NCI-H345 treated with DMSO at 0.1 percent for 48 hours (cell line): Measurements from ENCODE around the gene CCDC6.

Experiments used
- DNase-seq: peaks from one replicate; lab custom pipeline; 2025; ENCODE audit not compliant: unreplicated experiment; lab: John Stamatoyannopoulos, UW

The CCDC6 gene

GRCh38 chr10:59852670-59853069 is 53.7 kb downstream of the CCDC6 start:
- DNase-seq: no peak

DNA sequence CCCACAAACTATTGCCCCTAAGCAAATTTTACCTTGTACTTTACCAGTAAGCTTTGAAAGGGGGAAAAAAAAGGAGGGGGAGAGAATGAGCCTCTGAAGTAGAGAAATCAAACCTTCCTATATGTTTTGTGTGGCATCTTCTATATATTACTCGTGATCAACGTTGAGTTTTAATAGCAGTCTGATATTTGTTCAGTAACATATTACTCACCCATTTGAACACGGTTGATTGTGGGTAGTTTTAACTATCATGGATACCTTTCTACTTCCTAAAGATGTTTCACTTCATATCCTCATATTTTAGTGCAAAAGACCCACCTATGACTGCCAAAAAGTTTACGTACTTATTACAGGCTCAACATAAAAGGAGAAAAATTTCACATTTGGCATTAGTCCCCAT is 54.5 kb downstream of the CCDC6 start:
- DNase-seq: no peak

- DNase-seq: no peak
Measured at GRCh38 chr10:59847888-59848287, 58.5 kb downstream of the CCDC6 start.

DNA sequence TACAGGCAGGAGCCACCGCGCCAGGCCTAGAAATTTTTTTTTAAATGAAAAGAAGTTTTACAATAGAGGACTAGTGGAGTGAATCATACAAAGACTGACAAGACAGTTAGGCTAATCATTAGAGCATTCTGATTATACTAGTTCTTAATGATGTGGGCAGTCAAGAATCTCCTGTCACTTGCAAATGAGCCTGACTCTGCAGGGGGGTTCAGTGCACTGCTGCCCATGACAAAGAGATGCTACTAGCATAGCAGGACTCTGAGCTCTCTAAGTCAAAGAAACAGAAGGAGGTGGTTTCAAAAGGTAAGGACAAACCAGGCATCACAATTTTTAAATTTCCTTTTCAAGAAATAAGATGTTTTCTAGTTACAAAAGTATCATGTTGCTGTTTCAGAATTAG is 59.0 kb downstream of the CCDC6 start:
- no peak for DNase-seq

DNA sequence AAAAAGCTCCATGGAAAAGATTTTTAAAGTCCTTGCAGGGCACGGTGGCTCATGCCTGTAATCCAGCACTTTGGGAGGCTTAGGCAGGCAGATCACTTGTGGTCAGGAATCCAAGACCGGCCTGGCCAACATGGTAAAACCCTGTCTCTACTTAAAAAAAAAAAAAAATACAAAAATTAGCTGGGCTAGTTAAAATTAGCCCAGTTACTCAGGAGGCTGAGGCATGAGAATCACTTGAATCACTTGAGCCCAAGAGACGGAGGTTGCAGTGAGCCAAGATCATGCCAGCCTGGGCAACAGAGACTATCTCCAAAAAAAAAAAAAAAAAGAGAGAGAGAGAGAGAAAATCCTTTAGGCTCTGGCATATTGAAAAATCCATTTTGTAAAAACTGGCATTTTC is 61.9 kb downstream of the CCDC6 start:
- no peak for DNase-seq

DNA sequence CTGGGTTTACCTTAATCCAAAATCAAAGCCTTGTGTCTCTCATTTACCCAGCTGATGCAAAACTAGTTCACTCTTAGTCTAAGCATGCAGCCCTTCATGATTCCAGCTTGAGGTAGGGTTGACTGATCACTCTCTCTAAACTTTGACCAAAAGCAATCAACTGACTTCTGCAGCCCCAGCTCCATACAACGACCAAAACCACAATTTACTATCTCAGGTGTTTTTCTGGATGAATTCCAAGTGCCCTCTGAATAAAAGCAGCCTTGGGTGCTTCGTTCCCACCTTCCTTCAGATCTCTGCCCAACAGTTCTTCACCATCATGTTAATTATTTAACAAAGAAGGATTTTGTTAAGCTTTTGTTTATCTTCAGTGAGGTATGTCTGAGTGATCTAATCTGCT is 62.6 kb downstream of the CCDC6 start:
- DNase-seq: no peak

DNA sequence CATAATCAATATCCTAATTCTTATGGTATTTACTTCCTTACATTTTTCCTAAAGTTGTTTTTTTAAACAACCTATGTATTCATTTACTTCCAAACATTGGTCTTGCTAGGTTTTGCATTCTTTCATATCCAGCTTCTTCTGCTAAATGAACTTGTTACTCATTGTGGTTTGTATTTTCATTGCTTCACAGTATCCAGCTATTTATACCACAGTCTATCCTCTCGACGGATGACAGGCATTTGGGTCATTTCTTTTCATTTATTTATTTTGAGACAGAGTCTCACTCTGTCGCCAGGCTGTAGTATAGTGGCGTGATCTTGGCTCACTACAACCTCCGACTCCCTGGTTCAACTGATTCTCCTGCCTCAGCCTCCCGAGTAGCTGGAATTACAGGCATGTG is 66.8 kb downstream of the CCDC6 start:
- DNase-seq: no peak

DNA sequence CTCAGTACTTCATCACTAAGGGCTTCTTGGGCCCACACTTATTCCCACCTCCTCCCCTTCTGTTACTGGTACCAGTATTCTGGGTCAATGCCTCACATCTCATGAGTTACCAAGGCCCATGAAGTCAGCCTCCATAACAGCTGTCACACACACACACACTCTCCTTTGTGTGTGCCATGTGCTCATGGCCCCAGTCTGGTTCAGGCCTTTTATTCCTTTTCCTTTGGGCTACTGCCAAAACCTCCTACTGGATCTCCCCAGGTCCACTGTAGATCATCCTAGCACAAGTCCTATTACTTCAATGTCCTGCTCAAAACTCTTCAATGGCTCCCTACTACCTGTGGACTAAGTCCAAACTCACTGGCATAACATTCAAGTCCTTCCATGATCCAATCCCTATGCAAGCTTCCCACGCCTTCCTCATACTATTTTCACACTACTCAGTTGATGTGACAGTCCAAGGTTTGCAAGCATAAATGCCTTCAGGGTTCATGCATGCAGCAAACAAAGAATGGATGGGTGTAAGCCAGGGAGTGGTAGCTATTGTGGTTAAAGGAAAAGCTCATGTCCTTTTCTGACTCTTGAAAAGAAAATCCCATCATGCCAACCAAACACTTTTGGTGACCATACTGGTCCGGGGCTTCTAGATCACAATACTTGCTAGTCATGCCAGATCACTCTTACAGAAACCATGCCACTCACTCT is 68.1 kb downstream of the CCDC6 start:
- DNase-seq: no peak

- no peak for DNase-seq
Measured at GRCh38 chr10:59833810-59834209, 72.5 kb downstream of the CCDC6 start.

- no peak for DNase-seq
Measured at GRCh38 chr10:59832506-59832905, 73.8 kb downstream of the CCDC6 start.

- no peak for DNase-seq
Measured at GRCh38 chr10:59831658-59832503, 74.5 kb downstream of the CCDC6 start.

DNA sequence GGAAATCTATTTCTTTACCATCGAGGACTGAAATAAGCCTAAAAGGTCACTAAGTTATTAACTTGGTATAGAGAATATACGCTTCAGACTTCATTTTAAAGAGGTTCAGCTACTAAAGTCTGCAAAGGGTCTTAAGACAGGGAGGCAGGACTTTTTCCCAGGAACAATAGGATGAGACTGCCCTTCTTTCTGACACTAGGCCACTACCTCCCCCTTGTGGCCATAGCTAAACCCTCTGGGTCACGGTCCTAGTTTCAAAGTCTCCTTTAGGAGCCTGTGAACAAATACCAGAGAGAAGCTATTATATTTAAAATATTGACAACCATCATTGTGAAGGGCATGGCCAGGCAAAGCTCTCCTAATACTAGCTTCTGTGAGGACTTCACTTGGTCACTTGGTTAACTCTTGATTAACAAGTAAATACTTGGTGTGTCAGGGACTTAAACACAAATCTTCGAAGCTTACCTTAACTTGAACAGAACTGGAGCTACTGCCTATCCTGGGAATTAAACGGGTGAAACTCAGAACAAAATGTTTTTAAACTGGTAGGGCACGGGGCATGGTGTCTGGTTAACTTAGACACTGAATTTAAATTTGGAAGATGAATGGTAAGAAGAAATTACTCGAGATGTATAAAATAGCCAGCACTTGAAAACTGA is 75.6 kb downstream of the CCDC6 start:
- peak; percentile 13 for DNase-seq

DNA sequence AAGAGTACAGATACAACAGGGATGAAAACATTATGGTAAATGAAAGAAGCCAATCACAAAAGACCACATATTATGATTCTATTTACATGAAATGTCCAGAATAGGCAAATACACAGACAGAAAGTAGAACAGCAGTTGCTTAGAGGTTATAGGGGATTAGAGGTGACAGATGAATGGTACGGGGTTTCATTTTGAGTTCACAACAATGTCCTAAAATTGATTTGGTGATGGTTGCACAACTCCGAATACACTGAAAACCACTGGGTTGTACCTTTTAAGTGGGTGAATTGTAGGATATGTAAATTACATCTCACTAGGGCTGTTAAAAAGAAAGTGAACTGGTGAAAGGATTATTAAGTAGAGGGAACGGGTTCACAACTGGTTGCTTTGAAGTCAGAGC is 76.8 kb downstream of the CCDC6 start:
- no peak for DNase-seq

GRCh38 chr10:59829024-59829423 is 77.3 kb downstream of the CCDC6 start:
- DNase-seq: no peak

DNA sequence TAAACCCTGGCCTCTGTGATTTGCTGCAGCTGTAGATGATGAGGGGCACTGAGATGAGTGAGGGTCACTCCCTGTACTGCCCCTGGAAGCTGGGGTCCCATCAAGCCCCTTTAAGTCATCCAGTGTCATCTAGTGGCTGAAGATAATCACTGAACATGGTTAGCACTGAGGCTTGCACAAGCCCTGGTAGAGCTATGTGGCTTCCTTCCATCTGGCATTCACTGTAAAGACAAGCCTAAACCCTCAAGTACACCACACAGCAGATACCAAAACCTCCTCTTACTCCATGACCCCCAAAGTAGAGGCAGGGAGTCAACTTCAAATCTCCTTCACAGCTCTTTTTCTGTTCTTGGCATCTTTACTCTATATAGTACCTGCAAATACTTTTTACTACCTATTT is 80.4 kb downstream of the CCDC6 start:
- DNase-seq: no peak

- no peak for DNase-seq
Measured at GRCh38 chr10:59823751-59824150, 82.6 kb downstream of the CCDC6 start.

GRCh38 chr10:59823111-59823510 is 83.2 kb downstream of the CCDC6 start:
- no peak for DNase-seq

DNA sequence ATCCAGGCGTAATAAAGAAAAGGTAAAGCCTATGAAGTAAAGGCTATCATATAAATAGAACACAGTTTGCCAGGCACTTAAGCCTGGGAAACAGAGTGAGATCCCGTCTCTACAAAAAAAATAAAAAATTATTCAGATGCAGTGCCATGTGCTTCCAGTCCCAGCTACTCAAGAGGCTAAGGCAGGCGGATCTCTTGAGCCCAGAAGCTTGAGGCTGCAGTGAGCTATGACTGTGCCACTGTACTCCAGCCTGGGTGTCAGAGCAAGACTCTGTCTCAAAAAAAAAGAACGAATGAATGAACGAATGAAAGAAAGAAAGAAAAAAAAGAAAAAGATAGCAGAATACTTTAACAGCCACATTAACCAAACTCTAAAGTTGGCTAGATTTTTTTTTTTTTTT is 85.9 kb downstream of the CCDC6 start:
- no peak for DNase-seq

- DNase-seq: no peak
Measured at GRCh38 chr10:59819683-59820082, 86.7 kb downstream of the CCDC6 start.

GRCh38 chr10:59819265-59819664 is 87.1 kb downstream of the CCDC6 start:
- DNase-seq: no peak

- no peak for DNase-seq
Measured at GRCh38 chr10:59817773-59818172, 88.6 kb downstream of the CCDC6 start.

DNA sequence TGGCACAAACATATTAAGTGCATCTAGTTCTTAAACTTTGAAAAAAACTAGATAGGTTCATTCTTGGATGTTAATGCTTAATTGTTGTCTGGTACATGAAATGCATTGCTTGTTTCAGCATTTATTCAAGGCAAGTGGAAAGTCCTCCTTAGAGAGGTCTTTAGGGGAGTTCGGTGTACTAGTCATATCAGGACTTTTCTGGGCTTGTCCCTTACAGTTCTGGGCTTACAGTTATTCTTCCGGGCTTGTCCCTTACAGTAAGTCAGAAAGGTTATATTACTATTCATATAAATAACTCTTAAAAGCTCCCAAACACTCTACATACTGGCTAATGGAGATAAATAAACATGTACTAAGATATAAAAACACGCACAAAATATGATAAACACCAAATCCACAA is 91.5 kb downstream of the CCDC6 start:
- no peak for DNase-seq
